NCI-H2107 treated with DMSO at 0.1 percent for 48 hours (cell line): ENCODE data around the gene CHST9.
"Not testable (repeated sequence)": the region's sequence is repeated elsewhere in the genome, so short reads cannot be mapped to it uniquely, and the experiment has no call there.

Source experiments
- DNase-seq: peaks from one replicate; lab custom pipeline; 2025; ENCODE audit not compliant: unreplicated experiment; lab: John Stamatoyannopoulos, UW

Gene CHST9

GRCh38 chr18:27185025-27185763, at the start of gene CHST9:
Gene CHST9 (minus strand): TSS chr18:27185308. CDS start chr18:27142809, 42,499 bp downstream.
- DNase-seq: no peak

- DNase-seq: not testable (repeated sequence)
These were observed 47.2 kb upstream of the CHST9 start for GRCh38 chr18:27232355-27232754.

DNA sequence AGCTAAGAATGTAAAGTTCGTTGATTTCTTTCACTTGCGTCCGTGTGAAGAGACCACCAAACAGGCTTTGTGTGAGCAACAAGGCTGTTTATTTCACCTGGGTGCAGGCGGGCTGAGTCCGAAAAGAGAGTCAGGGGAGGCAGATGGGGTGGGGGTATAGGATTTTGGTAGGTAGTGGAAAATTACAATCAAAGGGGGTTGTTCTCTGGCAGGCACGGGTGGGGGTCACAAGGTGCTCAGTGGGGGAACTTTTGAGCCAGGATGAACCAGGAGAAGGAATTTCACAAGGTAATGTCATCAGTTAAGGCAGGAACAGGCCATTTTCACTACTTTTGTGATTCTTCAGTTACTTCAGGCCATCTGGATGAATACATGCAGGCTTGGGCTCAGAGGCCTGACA, 46.6 kb upstream of the CHST9 start:
- not testable (repeated sequence) for DNase-seq

DNA sequence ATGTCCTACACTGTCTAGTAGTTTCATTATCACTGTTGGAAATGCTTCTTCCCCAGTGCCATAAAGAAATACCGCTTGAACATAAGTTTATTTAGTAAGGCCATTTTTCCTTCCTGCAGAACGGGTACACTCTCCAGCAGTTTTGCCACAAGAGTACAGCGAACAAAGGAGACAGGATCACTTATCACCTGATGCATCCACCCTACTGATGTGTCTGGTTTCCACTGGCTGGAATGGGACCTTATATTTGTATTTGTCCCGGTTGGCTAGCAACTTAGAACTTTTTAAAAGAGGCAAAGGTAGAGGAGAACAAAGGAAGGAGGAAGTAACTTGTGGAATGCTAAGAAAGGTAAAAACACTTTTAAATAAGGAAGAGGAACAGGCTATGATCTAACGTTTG, 46.1 kb upstream of the CHST9 start:
- DNase-seq: not testable (repeated sequence)

- DNase-seq: no peak
These were observed 42.6 kb upstream of the CHST9 start for GRCh38 chr18:27227721-27228120.

DNA sequence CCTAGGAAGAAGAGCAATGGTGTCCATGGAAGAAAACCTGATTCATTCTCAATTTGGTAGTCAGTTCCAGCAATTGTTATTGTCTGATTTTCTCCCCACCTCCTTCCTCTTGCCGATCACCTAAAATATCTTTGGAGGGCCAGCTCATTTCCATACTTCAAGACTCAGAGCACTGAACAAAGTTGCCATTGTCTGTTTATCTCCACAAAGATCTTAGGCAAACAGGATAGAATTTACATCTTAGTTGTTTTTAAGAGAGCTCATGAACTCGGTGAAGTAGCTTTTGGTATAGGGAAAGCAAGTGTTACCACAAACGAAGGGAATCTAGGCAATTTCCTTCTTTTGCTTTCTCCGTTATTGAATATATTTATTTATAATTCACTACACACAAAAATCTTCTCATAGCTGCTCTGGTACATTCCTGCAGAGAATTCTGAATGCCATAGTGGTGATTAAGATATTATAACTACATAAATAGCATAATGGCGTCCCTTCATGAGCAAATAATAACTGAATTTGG, 41.5 kb upstream of the CHST9 start:
- DNase-seq: no peak

GRCh38 chr18:27225947-27226481, 40.9 kb upstream of the CHST9 start:
- DNase-seq: no peak

DNA sequence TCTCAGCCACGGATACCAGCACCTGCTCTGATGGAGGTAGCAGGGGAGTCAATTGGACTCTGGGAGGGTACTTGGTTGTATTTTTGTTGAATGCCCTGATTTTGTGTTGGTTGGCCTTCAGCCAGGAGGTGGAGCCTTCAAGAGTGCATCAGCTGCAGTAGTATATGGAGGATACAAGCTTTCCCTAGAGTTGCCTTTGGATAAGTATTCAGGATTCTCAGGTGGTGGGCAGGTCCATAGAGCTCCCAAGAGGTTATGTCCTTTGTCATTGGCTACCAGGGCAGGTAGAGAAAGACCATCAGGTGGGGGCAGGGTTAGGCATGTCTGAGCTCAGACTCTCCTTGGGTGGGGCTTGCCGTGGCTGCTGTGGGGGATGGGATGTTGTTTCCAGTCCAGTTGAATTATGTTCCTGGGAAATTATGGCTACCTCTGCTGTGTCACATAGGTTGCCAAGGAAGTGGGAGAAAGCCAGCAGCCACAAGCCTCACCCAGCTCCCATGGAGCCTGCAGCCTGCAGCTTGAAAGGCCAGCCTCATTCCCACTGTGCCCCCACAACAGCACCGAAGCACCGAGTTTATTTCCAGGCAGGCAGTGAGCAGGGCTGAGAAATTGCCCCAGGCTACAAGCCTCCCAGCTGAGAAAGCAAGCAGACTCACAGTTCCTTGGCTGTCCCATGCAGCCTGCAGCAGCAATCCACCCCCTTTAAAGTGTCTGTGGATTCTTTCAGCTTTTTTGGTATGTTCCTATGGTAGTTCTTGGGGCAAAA, 38.6 kb upstream of the CHST9 start:
- DNase-seq: no peak

DNA sequence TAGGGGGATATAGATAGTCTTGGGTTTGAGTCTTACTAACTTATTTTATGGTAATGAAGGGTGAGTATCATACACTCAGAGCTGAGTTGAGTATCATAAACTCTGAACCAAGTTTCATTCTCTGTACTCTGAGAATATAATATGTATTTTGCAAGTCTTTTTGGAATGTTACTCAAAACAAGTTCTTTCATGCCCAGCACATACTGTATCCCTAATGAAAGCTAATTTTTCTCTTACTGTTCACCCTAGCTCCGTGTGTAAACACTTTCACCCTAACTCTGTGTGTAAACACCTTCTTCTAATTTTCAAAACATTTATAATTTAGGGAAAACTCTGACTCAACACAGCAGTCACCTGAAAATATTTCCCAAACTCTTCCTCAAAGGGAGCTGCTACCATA, 29.7 kb upstream of the CHST9 start:
- DNase-seq: no peak

- no peak for DNase-seq
These were observed 28.1 kb upstream of the CHST9 start for GRCh38 chr18:27213123-27213717.

DNA sequence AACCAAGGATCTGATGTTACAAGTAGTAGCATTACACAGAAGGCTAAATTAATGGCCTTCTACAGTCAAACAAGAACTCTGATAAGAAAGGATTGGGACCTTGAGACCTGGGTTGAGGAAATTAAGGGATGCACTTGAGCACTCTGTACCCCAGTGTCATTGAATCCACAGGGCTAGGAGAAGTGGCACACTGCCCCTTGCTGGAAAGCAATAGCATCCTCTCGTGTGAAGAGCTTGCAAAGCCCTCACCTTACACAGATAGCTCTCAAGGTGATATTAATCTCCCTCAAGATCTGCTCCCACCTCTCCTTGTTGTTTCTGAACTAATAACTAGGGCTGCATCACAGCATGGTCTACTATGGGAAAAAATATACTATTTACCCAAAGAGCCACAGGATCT, 26.5 kb upstream of the CHST9 start:
- DNase-seq: no peak

- no peak for DNase-seq
These were observed 21.3 kb upstream of the CHST9 start for GRCh38 chr18:27206411-27206810.

DNA sequence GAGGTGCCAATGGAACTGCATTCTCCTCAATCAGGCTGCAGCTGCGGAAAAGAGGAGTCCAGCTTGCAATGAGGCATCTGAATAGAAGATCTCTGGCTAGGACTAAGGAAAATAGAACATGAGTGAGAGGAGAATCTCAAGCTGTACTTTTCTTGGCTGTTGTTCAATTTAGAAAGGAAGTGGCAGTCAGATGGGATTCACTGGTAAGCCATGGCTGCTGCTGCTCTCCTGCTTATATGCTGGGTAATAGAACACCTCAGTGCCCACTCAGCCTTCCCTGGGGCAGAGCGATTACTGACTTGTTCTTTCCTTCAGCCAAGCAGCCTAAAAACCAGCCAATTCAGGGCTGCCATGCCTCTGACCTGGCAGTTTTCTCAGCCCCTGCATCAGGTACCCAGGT, 17.6 kb upstream of the CHST9 start:
- no peak for DNase-seq

DNA sequence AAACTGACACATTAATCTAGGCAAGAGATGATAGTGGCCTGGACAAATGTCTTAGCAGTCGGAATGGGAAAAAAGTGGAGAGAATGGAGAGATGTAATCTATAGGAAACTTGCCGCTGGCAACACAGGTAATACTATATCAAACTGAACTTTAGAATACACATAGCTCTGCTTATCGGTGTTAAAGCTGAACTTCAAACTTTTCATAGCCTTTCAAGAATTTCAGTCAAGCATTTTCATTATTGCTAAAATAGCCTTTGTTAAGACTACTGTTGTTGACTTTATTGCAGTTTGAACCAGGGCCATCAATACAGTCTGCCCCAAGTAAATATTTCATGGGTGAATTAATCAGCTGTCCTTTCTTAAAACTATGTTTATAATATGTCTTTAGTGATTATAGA, 12.9 kb upstream of the CHST9 start:
- no peak for DNase-seq

DNA sequence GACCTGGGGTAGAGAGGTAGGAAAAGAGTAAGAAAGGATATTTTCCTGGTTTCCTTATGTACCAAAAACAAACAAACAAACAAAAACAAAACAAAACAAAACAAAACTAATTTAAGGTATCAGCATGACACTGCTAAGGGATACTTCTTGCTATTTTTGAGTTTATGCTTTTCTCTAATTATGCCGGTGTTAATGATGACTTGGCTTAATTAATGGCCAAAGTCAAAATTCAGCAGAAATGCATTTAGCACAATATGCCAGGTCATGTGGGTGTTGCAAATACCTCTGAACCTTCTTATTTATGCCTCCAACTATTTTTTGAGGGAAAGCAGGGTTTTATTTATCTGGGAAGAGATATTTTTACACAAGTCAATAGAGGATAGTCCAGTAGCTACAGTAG, 3.2 kb upstream of the CHST9 start:
- no peak for DNase-seq

GRCh38 chr18:27185897-27186296, 789 bp upstream of the CHST9 start:
- no peak for DNase-seq

DNA sequence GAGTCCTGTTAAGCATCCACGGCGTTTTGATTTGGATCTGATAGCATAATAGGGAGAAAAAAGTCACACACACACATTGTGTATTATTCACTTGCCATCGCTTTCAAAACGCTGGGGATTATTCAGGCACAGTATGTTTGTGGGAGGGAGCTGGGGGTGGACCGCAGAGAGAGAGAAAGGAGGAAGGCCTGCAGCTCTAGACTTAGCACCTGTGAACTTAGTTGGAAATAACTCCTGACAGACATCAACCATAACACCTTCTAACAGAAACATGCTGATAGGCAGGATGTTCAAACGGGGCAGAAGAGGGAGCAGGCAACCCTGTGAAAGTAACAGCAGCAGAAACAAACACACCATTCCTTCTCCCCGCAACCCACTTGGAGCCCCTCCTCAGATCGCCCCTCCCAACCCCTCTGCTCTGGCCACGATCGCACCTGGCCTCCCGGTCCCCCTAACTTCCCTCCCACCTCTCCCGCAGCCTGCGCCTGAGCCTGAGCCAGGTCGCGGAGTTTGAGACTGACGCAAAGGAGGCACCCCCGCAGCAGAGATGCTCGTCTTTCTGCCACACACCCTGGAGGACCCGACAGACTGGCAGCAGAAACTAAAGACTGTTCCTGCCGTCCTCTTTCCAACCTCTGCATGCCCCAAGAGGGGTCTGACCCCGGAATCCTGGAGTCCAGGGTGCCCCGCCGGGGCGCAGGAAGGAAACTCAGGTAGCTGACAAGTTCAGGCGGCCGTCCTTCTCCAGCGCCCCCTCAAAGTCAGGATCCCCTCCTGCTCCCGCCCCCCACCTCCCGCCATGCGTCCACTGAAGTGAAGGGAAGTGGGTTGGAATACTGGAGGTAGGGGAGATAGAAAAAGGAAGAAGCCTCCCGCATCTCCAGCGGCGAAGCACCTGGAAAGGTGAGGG, 738 bp downstream of the CHST9 start:
- DNase-seq: no peak

GRCh38 chr18:27181726-27182125, 3.4 kb downstream of the CHST9 start:
- no peak for DNase-seq

DNA sequence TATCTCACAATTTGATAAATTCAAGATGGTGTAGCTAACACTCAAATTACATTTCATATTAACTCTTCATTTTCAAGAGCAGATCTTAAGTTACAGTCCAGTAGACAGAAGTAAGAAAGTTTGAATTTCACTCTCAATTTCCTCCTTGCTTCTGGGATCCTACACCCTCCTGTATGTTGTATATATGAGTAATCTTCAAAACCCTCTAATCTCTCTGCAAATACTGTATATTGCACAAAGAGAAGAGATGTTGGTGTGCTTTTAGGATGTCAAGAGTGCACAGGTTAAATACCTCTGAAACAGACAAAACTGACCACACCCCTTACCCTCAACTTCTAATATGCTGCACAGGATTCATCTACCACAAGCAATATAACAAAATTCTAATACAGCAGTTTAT, 6.7 kb downstream of the CHST9 start:
- no peak for DNase-seq

- DNase-seq: no peak
These were observed 9.2 kb downstream of the CHST9 start for GRCh38 chr18:27175914-27176313.

DNA sequence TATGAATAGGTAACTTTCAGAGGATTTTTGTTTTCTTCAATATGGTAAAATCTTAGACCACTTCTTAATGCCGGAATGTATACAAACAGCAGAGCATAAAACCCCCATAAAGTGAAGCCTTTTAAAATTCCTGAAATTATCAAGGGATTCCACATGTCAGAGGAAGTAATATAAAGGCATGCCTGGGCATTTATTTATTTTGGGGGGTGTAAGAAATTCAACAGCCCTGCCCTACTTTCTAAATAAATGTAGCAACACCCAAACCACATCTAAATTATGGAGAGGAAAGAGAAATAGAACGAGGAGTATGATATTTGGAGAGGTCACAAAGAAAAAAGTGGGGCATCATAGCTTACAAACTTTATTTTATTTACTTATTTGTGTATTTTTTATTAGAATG, 9.9 kb downstream of the CHST9 start:
- DNase-seq: no peak
